HG03025 (cell line): ENCODE results near the gene ZCCHC14.
"Not testable (repeated sequence)": the region's sequence is repeated elsewhere in the genome, so short reads cannot be mapped to it uniquely, and the experiment has no call there.

Source experiments
- ATAC-seq: cut with Tn5 transposase; IDR thresholded peaks from one replicate; pipeline ENCODE4 v1.9.1; 2021; ENCODE audit warnings: mild to moderate bottlenecking, moderate library complexity; ENCODE audit not compliant: unreplicated experiment, low FRiP score

Gene ZCCHC14

DNA sequence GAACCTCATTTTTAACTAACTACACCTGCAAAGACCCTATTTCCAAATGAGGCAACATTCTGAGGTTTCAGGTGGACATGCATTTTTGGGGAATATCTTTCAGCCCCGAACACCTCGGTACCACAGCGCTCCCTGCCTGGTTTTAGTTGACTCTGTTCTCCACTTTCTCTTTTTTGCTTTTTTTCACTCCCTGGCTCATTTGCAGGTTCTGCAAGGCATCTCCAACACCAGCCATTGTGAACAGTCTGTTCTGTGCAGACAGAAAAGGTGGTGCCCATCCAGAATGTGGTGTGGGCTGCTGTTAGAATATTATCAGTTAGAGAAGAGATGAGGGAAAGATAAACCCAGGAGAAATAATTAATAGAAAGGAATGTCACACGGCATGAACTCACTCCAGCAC is 32.5 kb upstream of the ZCCHC14 start:
- no peak for ATAC-seq

DNA sequence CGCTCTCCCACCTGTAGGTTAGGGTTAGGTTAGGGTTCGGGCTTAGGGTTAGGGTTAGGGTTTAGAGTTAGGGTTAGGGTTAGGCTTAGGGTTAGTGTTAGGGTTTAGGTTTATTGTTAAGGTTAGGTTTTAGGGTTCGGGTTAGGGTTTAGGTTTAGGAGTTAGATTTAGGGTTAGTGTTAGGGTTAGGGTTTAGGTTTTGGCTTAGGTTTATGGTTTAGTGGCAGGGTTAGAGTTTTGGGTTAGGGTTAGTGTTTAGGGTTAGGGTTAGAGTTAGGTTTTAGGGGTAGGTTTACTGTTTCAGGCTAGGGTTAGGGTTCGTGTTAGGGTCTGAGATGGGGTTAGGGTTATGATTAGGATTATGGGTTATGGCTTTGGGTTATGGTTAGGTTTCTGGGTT is 31.6 kb upstream of the ZCCHC14 start:
- ATAC-seq, result no peak

DNA sequence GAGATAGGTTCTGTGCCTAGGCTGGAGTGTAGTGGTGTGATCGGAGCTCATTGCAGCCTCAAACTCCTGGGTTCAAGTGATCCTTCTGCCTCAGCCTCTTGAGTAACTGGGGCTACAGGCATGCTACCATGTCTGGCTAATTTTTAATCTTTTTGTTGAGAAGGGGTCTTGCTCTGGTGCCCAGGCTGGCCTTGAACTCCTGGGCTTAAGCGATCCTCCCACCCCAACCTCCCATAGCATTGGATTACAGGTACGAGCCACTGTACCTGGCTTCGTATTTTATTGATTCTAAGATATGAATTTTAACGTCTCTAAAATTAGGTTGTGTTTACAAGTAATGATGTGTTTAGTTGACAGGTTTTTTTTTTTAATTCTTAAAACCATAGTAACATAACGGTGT is 30.8 kb upstream of the ZCCHC14 start:
- ATAC-seq, result not testable (repeated sequence)

DNA sequence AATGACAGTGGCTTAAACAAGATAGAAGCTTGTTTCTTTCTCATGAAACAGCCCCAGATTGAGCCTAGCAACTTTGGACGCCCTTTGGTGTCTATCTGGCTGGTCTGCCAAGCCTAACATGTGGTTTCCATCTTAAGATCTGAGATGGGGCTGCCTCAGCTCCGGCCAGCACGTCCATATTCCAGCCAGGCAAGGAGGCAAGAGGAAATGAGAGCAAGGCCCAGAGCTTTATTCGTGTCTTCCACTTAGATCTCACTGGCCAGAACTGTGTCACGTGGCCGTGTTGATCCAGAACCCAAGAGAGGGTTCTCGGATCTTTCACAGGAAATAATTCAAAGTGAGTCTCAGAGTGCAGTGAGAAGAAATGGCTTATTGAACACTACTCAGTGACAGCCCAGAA is 28.9 kb upstream of the ZCCHC14 start:
- not testable (repeated sequence) for ATAC-seq

DNA sequence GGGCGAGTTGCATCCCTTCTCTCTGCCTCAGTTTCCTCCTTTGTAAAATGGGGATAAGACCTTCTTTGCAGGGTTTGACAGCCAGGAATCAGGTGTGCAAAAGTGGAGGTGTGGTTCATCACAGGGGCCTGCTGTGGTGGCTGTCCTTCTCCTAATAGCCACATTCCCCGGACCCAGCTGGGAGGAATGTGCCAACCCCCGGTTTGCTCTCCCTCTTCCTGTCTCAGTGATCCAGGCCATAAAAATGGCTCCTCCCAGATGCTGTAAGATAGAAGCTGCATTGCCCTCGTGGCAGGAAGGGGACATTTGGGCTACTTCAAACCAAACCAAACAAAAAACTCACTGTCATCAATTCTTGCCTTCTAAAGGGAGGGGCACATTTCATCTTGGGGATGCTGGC is 26.3 kb upstream of the ZCCHC14 start:
- not testable (repeated sequence) for ATAC-seq

DNA sequence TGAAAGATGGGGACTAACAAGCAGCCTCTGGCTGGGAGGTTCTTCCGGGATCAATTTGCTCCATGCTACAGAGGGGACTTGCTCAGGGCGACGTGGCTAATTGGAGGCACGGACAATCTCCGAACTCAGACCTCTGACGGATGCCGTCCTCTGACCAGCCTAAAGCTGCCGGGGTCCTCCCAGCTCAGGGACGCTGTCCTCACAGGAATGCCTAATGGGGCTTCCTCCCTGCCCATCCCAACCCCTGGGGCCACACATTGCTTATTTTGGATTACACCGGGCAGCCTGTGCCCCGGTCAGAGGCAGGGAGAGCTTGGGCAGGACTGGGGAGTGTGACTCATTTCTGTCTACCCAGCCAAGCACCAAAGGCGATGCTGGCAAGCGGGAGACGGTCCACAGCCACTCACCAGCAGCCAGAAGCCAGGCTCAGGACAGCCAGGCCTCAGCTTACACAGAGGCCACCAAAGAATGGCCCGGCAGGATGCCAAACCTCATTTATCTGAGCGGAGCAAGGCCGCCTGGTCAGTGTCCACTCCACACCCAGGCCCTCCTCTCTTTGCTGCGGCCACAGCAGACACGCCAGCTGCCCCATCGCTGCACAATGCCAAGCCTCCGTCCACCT is 25.7 kb upstream of the ZCCHC14 start:
- ATAC-seq, result not testable (repeated sequence)

DNA sequence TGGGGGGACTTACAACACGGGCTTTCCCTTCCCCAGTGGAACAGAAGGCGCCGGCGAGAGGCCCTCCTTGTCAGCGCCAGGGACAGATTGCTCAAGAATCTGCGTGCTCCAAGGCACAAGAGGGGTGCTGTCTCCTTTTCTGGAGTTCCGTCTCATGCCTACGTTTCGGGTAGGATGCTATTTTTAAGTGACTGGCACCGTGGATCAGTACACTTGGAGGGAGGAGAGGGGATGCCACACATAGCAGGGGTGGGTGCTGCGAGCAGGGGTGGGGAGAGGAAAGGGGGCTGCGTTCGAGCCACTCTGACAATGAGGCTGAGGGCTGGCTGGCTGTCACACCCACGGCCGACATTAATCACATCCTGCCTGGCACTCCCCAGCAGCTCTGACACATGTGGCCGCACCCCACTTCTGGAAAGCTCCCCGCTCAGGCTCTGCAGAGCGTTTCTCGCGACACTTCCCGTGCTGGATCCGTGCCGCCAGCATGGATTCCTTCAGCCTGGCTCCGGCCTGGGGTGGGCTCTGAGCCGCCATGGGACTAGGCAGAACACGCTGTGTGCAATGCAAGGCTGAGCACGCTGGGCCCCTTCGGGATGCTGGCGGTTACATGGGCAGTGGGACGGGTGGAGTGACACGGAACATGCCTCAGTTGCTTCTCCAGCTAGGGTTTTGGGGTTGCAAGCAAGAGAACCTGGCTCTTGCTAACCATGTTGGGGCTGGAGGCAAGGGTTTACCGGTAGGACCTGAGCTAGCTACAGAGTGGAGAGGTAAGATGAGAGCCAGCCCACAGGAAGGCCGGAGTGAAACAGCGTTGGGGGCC is 25.0 kb upstream of the ZCCHC14 start:
- not testable (repeated sequence) for ATAC-seq

DNA sequence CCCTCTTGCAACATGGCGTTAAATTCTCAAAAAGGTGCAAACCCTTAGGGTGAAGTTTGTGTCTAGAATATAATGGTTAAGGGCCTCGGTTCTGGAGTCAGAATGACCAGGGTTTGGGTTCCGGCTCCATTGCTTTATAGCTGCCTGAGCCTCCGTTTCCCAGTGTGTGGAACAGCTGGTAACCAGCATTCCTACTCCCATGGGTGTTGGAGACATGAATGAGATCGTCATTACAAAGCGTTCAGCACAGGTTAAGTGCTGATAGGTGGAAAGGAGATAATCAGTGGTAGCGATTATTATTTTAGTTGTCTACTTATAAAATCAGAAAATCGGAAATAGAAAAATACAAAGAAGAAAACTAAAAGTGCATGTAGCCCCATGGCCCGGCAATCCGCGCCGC is 23.5 kb upstream of the ZCCHC14 start:
- ATAC-seq, result no peak

DNA sequence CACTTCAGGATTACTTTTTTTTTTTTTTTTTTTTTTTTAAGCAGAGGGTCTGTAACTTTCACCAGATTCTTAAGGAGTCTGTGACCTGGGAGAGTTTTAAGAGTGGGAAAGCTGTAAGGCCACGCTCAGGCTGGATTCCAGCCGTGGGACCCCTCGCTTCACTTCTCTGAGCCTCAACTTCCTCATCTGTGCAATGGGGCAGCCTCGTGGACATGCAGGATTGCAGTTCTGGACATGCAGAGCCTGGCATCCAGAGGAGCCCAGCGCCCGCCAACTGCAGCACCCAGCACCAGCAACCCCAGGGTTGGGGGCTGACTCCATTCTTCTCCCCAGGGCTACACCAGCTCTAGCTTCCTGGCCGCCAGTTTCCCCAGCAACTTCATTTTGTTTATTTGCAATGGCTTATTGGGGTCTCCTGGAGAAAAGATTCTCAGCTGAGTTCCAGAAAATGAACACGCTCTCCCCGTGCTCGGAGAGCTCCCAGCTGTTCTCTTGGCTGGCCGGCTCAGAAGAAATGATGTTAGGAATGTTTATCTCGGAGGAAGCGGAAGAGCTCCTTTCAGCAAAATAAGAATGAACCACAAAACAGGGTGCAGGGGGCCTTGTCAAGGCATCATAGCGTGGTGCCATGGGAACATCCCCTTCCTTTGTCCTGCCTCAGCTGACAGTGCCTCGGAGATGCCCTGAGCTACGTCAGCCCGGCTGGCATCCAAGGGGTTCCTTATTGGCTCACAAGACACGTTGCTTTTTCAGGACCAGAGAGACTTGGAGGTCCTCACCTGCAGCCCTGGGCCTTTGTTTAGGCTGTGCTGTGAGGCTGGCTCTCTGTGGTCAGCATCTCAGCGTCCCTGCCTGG is 22.9 kb upstream of the ZCCHC14 start:
- no peak for ATAC-seq

DNA sequence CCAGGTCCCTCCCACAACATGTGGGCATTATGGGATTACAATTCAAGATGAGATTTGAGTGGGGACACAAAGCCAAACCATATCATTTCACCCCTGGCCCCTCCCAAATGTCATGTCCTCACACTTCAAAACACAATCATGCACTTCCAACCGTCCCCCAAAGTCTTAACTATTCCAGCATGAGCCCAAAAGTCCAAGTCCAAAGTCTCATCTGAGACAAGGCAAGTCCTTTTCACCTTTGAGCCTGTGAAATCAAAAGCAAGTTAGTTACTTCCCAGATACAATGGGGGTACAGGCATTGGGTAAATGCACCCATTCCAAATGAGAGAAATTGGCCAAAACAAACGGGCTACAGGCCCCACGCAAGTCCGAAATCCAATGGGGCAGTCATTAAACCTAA is 17.0 kb upstream of the ZCCHC14 start:
- ATAC-seq, result not testable (repeated sequence)

DNA sequence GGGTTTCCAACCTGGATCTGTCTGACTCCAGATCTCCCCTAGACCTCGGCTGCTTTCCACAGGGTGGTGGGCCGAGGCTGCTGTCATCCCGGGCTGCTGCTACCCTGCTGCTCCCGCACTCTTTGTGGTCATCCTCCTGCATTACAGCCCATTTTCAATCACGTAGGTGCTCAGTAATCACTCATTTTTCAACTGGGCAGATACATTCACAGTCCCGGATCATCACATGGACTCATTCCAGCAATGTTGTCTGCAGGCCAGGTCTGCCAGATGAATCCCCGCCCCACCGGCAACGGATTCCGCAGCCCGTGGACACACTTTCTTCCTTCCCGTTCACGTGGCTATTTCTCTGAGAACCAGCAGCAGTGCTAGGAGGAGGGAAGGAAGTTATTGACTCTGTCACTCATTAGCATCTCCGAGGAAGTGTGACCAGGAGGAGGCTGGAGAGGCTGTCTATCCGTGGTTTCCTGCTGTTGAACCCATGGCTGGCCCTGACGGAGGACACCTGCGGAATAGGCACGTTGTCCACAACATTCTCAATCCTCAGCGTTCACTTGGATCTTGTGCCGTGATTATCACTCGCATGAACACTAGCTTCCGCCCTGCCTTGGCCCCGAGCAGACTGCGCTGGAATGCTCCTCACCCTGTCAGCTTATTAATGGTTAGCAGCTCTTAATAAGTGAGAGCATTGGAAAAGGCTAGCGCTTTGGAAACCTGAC is 14.7 kb upstream of the ZCCHC14 start:
- ATAC-seq, result no peak

DNA sequence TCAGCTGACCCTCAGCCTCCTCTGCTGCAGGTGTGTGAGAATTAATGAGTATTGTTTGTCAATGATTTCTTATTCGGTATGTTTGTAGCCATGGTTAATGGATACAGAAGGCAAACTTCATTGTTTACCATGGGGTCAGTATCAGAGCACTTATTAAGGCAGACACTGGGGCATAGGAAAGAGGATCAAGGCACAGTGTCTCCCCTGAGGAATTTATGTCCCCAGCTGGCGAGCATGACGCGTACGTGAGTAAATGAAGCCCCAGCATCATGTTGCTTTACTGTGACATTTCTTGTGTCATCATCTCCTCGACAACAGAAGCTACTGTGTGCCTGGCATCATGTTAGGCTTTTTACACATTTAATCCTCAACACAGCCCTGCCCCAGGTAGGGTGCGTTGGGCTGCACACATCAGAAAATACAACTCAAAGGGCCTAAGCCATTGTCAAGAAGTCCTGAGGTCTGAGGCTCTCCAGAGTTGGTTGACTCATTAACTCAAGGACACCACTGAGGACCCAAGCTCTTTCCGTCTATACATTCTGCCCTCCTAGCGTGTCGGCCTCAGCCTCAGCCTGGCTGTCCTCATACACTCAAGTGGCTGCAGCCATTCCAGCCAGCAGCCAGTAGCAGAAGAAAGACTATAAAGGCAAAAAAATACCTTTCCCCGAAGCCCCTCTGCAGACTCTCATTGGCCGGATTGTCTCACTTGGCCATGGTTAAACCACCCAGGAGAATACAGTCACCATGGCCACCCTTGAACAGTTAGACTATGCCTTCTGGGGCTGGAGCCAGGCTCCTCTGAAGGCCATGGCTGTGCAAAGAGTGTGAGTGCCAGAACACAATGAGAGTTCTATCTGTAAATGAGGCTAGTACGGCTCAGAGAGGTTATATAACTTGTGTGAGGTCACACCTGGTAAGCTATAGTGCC is 13.9 kb upstream of the ZCCHC14 start:
- ATAC-seq, result no peak

DNA sequence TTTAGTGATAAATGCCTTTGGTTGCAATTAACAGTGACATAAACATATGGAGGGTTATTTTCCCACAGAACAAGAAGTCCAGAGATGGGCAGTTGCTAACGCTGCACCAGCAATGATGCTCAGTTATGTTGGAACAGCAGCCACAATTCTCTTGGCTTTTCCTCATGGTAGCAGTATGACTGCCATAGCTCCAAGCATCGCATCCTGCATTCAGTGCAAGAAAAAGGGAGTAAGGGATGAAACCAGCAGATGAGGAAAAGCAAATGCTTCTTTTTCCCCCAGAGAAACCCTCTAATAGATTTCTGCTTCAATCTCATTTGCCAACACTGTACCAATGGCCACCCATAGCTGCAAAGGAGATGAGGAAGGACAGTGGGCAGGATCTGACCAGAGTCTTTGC is 13.0 kb upstream of the ZCCHC14 start:
- ATAC-seq, result no peak

DNA sequence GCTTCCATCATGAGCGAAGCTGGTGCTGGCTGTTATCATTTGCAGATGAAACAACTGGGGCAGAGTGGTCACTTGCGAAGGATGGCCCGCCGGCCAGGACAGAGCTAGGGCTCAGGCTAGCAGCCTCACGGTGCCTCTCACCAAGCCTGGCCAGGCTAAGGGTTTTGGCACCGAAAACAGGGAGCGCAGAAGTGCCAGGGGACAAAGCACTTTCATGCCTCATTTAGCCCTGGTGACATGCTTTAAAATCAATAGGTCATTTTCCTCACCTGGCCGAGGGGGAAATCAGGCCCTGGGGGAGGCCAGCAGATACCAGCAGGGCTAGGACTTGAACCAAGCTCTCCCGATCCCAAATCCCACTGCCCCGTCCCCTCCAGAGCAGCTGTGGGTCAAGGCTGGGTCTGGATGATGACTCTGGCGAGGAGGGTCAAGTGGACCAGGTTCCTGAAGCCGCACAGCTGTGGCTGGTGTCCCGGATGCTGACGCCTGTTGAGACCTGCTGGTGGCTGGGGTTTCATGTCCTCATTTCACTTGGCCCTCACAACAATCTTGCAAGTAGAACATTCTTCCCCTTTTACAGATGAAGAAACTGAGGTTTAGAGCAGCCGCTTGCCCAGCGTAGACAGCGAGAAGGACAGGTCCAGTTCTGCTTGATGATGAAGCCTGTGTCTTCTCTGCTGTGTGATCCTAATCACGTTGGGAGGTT is 10.6 kb upstream of the ZCCHC14 start:
- ATAC-seq, result not testable (repeated sequence)

DNA sequence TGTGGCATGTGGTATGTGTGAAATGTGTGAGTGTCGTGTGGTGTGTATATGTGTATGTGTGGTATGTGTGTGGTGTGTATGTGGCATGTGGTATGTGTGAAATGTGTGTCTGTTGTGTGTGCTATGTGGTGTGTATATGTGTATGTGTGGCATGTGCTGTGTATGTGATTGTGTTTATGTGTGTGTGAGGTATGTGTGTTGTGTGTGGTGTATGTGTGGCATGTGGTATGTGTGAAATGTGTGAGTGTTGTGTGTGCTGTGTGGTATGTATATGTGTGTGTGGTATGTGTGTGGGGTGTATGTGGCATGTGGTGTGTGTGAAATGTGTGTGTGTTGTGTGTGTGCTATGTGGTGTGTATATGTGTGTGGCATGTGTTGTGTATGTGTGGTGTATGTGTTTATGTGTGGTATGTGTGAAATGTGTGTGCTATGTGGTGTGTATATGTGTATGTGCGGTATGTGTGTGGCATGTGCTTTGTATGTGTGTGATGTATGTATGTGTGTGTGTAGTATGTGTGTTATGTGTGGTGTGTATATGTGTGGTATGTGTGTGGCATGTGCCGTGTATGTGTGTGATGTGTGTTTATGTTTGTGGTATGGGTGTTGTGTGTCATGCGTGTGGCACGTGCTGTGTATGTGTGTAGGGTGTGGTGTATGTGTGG is 9.6 kb upstream of the ZCCHC14 start:
- ATAC-seq, result no peak

DNA sequence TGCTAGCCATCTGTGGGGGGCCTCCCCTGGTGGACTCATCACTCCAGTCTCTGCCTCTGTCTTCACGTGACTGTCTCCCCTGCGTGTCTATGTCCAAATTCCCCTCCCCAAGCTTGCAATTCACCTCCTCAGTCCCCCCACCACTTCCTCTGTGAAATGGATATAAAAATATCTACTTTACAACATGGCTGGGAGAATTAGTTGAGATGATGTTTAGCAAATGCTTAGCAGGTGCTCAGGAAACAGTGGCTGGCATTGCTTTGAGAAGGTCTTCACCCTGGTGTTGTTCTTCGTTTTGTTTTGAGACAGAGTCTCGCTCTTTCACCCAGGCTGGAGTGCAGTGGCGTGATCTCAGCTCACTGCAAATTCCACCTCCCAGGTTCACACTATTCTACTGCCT is 8.3 kb upstream of the ZCCHC14 start:
- no peak for ATAC-seq

DNA sequence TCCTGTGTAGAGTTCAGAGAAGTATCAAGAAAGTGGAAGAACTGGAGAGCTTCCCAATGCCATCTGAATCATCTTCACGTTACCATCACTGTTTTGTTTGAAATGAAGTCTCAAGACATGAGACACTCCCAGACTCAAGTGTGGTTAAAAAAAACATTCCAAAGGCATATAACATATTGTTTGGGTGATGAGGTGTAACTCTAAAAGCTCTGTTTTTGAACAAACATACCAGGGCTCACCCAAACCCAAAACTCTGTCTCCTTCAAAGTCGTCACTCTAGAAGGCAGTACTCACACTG is 6.3 kb upstream of the ZCCHC14 start:
- no peak for ATAC-seq

DNA sequence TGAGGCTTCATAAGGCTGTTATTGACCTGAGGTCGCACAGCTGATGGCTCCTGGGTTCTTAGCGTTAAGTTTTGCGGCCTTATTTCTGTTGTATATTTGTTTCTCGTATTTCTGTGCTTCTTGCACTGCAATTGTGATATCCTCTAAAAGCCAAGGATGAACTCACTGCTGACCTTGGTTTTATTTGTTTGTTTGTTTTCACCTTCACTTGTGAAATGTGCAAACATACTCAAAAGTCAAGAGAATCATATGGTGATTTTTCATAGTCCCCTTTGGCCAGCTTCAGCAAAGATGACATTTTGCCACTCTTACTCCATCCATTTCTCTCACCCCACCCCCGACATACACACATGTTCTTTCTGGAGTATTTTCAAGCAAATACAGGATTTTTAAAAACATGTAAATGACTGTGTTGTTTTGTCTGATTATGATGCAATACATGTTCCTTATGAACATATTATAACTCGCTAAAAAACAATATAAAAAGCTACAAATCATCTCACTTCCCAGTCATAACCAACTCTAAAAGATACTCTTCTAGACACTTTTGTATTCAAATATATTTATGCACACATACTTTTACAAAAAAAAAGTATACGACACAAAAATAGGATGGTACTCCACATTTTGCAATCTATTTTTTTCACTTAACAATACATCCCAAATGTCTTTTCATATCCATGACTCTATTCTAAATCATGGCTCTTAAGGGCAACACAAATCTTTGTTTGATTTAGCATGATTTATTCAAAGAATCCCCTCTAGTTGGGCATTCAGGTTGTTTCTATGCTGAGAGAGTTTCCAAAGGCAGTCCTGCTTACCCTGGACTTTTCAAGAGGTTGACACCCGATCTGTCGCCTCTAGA is 5.7 kb upstream of the ZCCHC14 start:
- ATAC-seq, result no peak
